Psoas muscle (tissue), 8 donors: ENCODE data around the gene INTS1. TPM values are rescaled to one million over a fixed set of nuclear protein-coding genes. Genes with fewer than 3 reads are reported as not detected.
"Not testable (repeated sequence)": the region's sequence is repeated elsewhere in the genome, so short reads cannot be mapped to it uniquely, and the experiment has no call there.

ENCODE experiments used
- ATAC-seq, 4 donors: fragments of 200-7000 bp; cut with Tn5 transposase; one replicate each; pipeline ENCODE4 v1.9.1; 2020; ENCODE audit warnings: moderate library complexity in 3 of 4, mild to moderate bottlenecking in 2 of 4
- DNase-seq, 2 donors: peaks; one replicate each; pipeline ENCODE4 v3.0.0-alpha.2; 2020
- H3K27ac ChIP-seq: fragments of 200-600 bp; one replicate; pipeline ENCODE4 v1.8.0; 2022
- H3K27me3 ChIP-seq, 3 donors: fragments of 200-600 bp in 1 of 3; one replicate each; pipeline versions ENCODE4 v1.6.1 to v1.8.0; 2013 to 2022; ENCODE audit warnings: low read length in 2 of 3, mild to moderate bottlenecking in 2 of 3, moderate library complexity in 1 of 3; ENCODE audit not compliant: insufficient read depth in 3 of 3
- H3K36me3 ChIP-seq, 2 donors: fragments of 200-600 bp in 1 of 2; one replicate each; pipeline versions ENCODE4 v1.6.1 to v1.8.0; 2013 to 2022; ENCODE audit warnings: low read depth in 1 of 2, mild to moderate bottlenecking in 1 of 2, moderate library complexity in 1 of 2; ENCODE audit not compliant: insufficient read depth in 1 of 2
- H3K4me1 ChIP-seq: fragments of 200-600 bp; one replicate; pipeline ENCODE4 v1.8.0; 2022
- H3K4me3 ChIP-seq: fragments of 200-600 bp; one replicate; pipeline ENCODE4 v1.8.0; 2022; ENCODE audit warnings: mild to moderate bottlenecking
- H3K9me3 ChIP-seq: fragments of 200-600 bp; one replicate; pipeline ENCODE4 v1.8.0; 2022
- WGBS, 3 donors: extraction: QIAGEN DNeasy Blood & Tissue Kit; methylation state at CpG; one replicate each; pipeline versions ENCODE4 v1.1.6 to v1.1.7; 2013; 5-methylcytosine and 5-hydroxymethylcytosine counted together
- intact Hi-C, 2 donors: fragments of 100-400 bp; cut with DNase I; formaldehyde crosslinking; loops; one replicate each; pipeline versions ENCODE4 v1.11.0 to v1.14.2; 2022
- polyA plus RNA-seq, 3 donors: library from polyadenylated mRNA; stranded (reverse); fragments of 200-250 nt; gene quantifications; one replicate each; pipeline ENCODE4 v1.2.3, GENCODE V29; 2013
- total RNA-seq, 4 donors: library from RNA; stranded (reverse); fragmentation: NEBNext Ultra II Directional in 2 of 4; extraction: Animal tissue kit (Norgen Biotek cat#: 25700) in 2 of 4; gene quantifications; one replicate each; pipeline versions ENCODE4 v1.2.1 to v1.2.4, GENCODE V29; 2021 to 2023
- TF ChIP-seq, protein P1 (sequence below): fragments of 200-600 bp; IDR thresholded peaks from one replicate; pipeline ENCODE4 v1.8.0; 2022; ENCODE audit warnings: antibody characterized with exemption
- donor health status: healthy with polysubstance abuse.
- donor health status: DM: no; HTN: no; CAD: no; lungs with moderate emphysema.
- donor health status: Bipolar disorder and iron deficiency.
- donor health status: healthy.
- donor health status: DM: yes; HTN: yes; CAD: no.
- donor health status: DM: no; HTN: no; CAD: no.
- donor health status: DM: no; HTN: no; CAD: no.
- donor health status: DM: yes; HTN: yes; CAD: no.

INTS1 gene
- total and polyA plus RNA-seq, 7 donors, result 38.8 to 77.6 (median 64.0) TPM

DNA sequence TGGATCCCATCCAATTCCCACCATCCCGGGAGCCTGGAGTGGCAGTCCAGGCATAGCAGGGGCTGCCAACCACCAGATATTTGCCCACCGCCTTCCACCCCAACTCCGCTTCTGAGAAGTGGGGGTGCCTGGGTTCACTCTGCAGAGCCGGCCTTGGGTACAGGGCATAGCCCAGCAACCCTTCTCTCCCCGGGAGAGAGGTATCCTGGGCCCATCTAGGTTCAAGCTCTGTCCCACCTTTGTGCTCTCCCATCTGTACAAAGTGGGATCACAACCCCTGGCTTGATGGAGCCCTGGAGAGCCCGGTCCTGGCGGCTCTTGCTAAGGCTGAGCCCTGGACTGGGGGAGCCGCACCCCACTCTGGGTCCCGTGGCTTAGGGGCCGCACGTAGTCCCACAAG, 57.1 kb downstream of the INTS1 start:
- H3K4me3 ChIP-seq, result no peak overlapping the region
- H3K27me3 ChIP-seq, result peaks cover 0 to 4% (median 0%) of the 10 kb centered on the region in 3 donors
- H3K9me3 ChIP-seq, result no peaks in the 10 kb centered on the region
- TF ChIP-seq, protein P1, sequence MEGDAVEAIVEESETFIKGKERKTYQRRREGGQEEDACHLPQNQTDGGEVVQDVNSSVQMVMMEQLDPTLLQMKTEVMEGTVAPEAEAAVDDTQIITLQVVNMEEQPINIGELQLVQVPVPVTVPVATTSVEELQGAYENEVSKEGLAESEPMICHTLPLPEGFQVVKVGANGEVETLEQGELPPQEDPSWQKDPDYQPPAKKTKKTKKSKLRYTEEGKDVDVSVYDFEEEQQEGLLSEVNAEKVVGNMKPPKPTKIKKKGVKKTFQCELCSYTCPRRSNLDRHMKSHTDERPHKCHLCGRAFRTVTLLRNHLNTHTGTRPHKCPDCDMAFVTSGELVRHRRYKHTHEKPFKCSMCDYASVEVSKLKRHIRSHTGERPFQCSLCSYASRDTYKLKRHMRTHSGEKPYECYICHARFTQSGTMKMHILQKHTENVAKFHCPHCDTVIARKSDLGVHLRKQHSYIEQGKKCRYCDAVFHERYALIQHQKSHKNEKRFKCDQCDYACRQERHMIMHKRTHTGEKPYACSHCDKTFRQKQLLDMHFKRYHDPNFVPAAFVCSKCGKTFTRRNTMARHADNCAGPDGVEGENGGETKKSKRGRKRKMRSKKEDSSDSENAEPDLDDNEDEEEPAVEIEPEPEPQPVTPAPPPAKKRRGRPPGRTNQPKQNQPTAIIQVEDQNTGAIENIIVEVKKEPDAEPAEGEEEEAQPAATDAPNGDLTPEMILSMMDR, result no peak
- 68 to 81% (median 77%) methylated on average over 11 of the region's 11 CpGs for WGBS, 3 donors
- H3K36me3 ChIP-seq, result no peaks in the 10 kb centered on the region
- ATAC-seq, result no peak
- intact Hi-C loops, result no loop called here
- no peaks in the 10 kb centered on the region for H3K4me1 ChIP-seq
- no peak for DNase-seq
- no peak overlapping the region for H3K27ac ChIP-seq

DNA sequence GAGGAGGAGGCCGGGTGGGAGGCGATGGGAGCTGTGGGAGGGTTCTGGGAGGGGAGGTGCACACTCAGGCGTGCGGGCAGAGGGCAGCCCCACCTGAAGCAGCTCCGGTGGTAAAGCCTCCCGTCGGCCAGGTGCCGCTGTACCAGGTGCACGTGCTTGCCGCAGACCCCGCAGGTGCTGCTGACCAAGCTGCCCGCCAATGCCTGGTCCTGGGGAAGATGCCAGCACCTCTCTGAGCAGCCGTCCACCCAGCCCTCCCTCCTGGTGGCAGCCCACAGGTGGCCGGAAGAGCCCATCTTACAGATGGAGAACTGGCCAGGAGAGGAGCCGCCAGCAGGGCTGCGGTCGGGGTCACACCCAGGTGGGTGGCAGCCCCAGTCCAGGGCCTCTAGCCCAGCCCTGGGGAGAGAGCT, 57.6 kb downstream of the INTS1 start:
- H3K36me3 ChIP-seq, result no peaks in the 10 kb centered on the region
- H3K27ac ChIP-seq, result no peak overlapping the region
- peaks cover 0 to 4% (median 0%) of the 10 kb centered on the region in 3 donors for H3K27me3 ChIP-seq
- TF ChIP-seq, protein P1, result no peak
- H3K4me1 ChIP-seq, result no peaks in the 10 kb centered on the region
- no peak for ATAC-seq
- intact Hi-C loops, result no loop called here
- H3K4me3 ChIP-seq, result no peak overlapping the region
- 38 to 47% (median 39%) methylated on average over 11 to 17 of the region's 17 CpGs for WGBS, 3 donors
- no peaks in the 10 kb centered on the region for H3K9me3 ChIP-seq
- DNase-seq, result no peak

DNA sequence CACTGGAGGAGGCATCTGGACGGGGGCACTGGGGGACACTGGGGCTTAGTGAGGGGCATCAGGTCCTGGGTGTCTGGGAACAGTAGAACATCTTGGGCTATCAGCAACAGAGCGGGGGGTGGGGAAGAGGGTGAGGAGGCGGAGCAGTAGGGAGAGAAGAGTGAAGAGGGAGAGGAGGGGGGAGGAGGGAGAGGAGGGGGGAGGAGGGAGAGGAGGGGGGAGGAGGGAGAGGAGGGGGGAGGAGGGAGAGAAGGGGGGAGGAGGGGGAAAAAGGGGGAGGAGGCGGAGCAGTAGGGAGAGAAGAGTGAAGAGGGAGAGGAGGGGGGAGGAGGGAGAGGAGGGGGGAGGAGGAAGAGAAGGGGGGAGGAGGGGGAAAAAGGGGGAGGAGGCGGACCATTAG, 58.2 kb downstream of the INTS1 start:
- H3K9me3 ChIP-seq, DNase-seq, H3K4me3 ChIP-seq, H3K27ac ChIP-seq, H3K36me3 ChIP-seq, ATAC-seq, H3K4me1 ChIP-seq, H3K27me3 ChIP-seq, intact Hi-C loops: not testable (repeated sequence)
- WGBS, 3 donors, result 79 to 84% (median 83%) methylated on average over 1 to 4 of the region's 5 CpGs

DNA sequence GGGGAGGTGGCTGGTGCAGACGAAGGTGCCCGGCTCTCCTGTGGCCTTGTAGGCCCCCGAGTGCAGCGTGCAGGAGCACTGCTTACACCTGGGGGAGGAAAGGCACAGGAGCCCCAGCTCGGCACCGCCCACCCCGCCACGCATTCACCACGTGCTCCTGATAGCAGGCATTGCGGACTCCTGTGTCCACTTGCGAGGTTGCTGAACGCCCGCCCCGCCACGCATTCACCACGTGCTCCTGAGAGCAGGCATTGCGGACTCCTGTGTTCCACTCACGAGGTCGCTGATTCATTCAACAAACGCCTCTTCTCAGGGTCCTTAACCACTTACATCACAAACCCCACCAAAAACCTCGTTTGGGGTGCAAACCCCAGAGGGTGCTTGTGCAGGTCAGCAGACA, 58.8 kb downstream of the INTS1 start:
- H3K27ac ChIP-seq, result no peak overlapping the region
- no peaks in the 10 kb centered on the region for H3K36me3 ChIP-seq
- WGBS, 3 donors, result 90 to 92% (median 91%) methylated on average over 20 to 21 of the region's 21 CpGs
- no peaks in the 10 kb centered on the region for H3K9me3 ChIP-seq
- TF ChIP-seq, protein P1, result no peak
- H3K4me1 ChIP-seq, result no peaks in the 10 kb centered on the region
- intact Hi-C loops, result no loop called here
- peaks cover 0 to 4% (median 0%) of the 10 kb centered on the region in 3 donors for H3K27me3 ChIP-seq
- DNase-seq (no peak), ATAC-seq (no peak)
- no peak overlapping the region for H3K4me3 ChIP-seq

DNA sequence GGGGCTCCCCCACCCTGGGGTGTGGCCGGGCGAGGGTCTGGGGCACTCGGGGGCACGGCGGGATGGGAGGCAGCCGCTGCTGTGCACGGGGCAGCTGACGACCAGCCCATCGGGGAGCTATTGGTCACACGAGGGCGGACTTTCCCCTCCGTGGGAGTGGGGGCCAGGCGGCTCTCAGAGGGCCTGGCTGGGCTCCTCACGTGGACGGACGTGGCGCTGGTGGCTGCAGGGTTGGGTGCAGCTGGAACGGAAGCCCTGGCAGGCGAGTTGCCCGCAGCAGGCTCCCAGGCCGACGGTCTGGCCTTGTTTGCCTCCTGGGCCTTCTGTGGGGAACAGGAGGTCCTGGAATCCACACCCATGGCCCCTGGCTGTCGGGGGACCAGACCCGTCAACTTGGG, 59.3 kb downstream of the INTS1 start:
- ATAC-seq (no peak), DNase-seq (no peak)
- H3K4me1 ChIP-seq, result no peaks in the 10 kb centered on the region
- TF ChIP-seq, protein P1, result no peak
- H3K36me3 ChIP-seq, result no peaks in the 10 kb centered on the region
- no peaks in the 10 kb centered on the region for H3K9me3 ChIP-seq
- H3K27ac ChIP-seq, result no peak overlapping the region
- intact Hi-C loops, result no loop called here
- WGBS, 3 donors, result 67 to 79% (median 70%) methylated on average over 16 to 24 of the region's 24 CpGs
- peaks cover 0 to 4% (median 0%) of the 10 kb centered on the region in 3 donors for H3K27me3 ChIP-seq
- H3K4me3 ChIP-seq, result no peak overlapping the region
